Chondrocyte (in vitro differentiated cells): Measurements from ENCODE around the gene GAS2L3. TPM values are rescaled to one million over a fixed set of nuclear protein-coding genes. Genes with fewer than 3 reads are reported as not detected.
"Not testable (repeated sequence)": the region's sequence is repeated elsewhere in the genome, so short reads cannot be mapped to it uniquely, and the experiment has no call there.

ENCODE experiments used
- DNase-seq: peaks from one replicate; pipeline ENCODE4 v3.0.0; 2021; ENCODE audit warnings: mixed read lengths, low spot score
- H3K27ac Mint-ChIP-seq: one replicate; pipeline ENCODE4 v1.8.0; 2021; ENCODE audit warnings: mild to moderate bottlenecking, moderate library complexity, mixed read lengths; ENCODE audit not compliant: unreplicated experiment
- H3K27me3 Mint-ChIP-seq: 2 replicates; pipeline ENCODE4 v1.8.0; 2021; ENCODE audit warnings: low read depth, mixed read lengths
- H3K36me3 Mint-ChIP-seq: 2 replicates; pipeline ENCODE4 v1.8.0; 2021; ENCODE audit warnings: low read depth, mixed read lengths
- H3K4me1 Mint-ChIP-seq: 2 replicates; pipeline ENCODE4 v1.8.0; 2021; ENCODE audit warnings: low read depth, mild to moderate bottlenecking, mixed read lengths
- H3K4me3 Mint-ChIP-seq: one replicate; pipeline ENCODE4 v1.8.0; 2021; ENCODE audit warnings: mild to moderate bottlenecking, moderate library complexity, mixed read lengths; ENCODE audit not compliant: unreplicated experiment
- H3K9me3 Mint-ChIP-seq: 2 replicates; pipeline ENCODE4 v1.8.0; 2021; ENCODE audit warnings: low read depth, mixed read lengths
- total RNA-seq: library from RNA; stranded (reverse); gene quantifications from 3 replicates; pipeline ENCODE4 v1.2.1, GENCODE V29; 2021
- TF ChIP-seq, protein P1 (sequence below): fragments of 200-600 bp; sonication (generic); IDR thresholded peaks from 2 replicates; pipeline ENCODE4 v1.5.0; 2021; ENCODE audit warnings: antibody characterized with exemption, mild to moderate bottlenecking, moderate library complexity

GAS2L3 gene
- total RNA-seq, 1 donor from 2014 or later: 6.3 TPM

DNA sequence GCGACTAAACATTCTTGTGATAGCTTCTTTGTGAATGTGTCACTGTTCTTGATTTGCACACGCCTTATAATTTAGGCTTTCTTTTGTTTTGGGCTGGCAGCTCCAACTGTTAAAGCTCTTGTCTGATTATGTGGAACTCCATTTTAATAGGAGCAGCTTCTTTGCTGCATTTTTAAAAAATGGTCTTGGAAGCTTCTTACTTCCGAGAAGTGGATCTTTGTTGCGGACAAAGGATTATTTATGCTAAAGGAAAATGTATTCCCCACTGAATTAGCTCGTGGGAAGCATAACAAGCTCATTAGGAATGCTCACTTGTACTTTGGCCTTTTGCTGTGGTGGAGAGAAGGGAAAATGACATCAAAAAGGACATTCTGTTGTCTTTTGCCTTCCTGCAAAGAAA, 20.0 kb downstream of the GAS2L3 start:
- TF ChIP-seq, protein P1, sequence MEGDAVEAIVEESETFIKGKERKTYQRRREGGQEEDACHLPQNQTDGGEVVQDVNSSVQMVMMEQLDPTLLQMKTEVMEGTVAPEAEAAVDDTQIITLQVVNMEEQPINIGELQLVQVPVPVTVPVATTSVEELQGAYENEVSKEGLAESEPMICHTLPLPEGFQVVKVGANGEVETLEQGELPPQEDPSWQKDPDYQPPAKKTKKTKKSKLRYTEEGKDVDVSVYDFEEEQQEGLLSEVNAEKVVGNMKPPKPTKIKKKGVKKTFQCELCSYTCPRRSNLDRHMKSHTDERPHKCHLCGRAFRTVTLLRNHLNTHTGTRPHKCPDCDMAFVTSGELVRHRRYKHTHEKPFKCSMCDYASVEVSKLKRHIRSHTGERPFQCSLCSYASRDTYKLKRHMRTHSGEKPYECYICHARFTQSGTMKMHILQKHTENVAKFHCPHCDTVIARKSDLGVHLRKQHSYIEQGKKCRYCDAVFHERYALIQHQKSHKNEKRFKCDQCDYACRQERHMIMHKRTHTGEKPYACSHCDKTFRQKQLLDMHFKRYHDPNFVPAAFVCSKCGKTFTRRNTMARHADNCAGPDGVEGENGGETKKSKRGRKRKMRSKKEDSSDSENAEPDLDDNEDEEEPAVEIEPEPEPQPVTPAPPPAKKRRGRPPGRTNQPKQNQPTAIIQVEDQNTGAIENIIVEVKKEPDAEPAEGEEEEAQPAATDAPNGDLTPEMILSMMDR: no peak
- H3K4me1 Mint-ChIP-seq: peaks cover 23% of the 10 kb centered on the region
- H3K4me3 Mint-ChIP-seq: peak overlapping the region; percentile 59
- H3K36me3 Mint-ChIP-seq: peaks cover 4% of the 10 kb centered on the region
- no peaks in the 10 kb centered on the region for H3K27me3 Mint-ChIP-seq
- H3K27ac Mint-ChIP-seq: peak overlapping the region; percentile 82
- H3K9me3 Mint-ChIP-seq: peaks cover 16% of the 10 kb centered on the region
- no peak for DNase-seq

DNA sequence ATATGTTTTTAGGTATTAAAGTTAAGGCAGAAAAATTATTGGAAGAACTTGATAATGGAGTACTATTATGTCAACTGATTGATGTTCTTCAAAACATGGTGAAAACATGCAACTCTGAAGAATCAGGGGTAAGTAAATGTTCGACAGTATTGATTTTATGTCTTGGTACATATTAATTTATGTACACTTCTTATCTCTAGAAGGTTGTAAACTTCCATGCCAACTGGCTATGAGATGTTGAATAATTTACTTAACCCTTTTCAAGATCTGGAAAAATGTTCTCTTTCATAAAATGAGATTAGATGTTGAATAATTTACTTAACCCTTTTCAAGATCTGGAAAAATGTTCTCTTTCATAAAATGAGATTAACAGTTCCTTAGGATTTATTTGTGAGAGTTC, 28.1 kb downstream of the GAS2L3 start:
- peaks cover 9% of the 10 kb centered on the region for H3K9me3 Mint-ChIP-seq
- H3K27ac Mint-ChIP-seq: no peak overlapping the region
- H3K4me1 Mint-ChIP-seq: no peaks in the 10 kb centered on the region
- peaks cover 2% of the 10 kb centered on the region for H3K36me3 Mint-ChIP-seq
- no peaks in the 10 kb centered on the region for H3K27me3 Mint-ChIP-seq
- no peak for DNase-seq
- H3K4me3 Mint-ChIP-seq: no peak overlapping the region
- TF ChIP-seq, protein P1: no peak

DNA sequence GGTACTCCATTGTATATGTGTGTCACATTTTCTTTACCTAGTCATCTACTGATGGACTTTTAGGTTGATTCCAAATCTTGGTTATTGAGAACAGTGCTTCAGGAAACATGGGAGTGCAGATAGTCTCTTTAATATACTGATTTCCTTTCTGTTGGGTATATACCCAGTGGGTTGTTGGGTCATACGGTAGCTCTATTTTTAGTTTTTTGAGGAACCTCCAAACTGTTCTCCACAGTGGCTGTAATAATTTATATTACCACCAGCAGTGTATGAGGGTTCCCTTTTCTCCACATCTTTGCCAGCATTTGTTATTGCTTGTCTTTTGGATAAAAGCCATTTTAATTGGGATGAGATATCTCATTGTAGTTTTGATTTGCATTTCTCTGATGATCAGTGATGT, 29.5 kb downstream of the GAS2L3 start:
- H3K4me3 Mint-ChIP-seq, H3K27ac Mint-ChIP-seq, H3K27me3 Mint-ChIP-seq, H3K36me3 Mint-ChIP-seq, DNase-seq, H3K4me1 Mint-ChIP-seq: not testable (repeated sequence)
- peaks cover 16% of the 10 kb centered on the region for H3K9me3 Mint-ChIP-seq

DNA sequence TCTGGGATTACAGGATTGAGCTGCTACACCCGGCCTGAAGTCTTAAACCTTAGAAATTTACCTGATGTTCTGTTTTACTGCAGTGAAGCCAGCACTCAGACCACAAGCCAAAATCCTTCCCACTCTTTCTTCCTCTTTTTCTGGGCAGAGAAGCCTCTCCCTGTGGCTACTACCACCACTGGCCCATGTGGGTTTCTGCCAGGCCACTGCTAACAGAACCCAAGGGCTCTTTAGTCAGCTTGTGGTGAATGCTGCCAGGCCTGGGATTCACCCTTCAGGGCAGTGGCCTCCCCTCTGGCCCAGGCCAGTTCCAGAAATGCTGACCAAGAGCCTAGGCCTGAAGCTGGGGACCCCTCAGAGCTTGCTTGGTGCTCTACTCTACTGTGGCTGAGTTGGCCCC, 35.3 kb downstream of the GAS2L3 start:
- TF ChIP-seq, protein P1: no peak
- no peak for DNase-seq
- no peaks in the 10 kb centered on the region for H3K27me3 Mint-ChIP-seq
- no peak overlapping the region for H3K4me3 Mint-ChIP-seq
- peaks cover 4% of the 10 kb centered on the region for H3K36me3 Mint-ChIP-seq
- no peak overlapping the region for H3K27ac Mint-ChIP-seq
- H3K4me1 Mint-ChIP-seq: no peaks in the 10 kb centered on the region
- peaks cover 16% of the 10 kb centered on the region for H3K9me3 Mint-ChIP-seq

DNA sequence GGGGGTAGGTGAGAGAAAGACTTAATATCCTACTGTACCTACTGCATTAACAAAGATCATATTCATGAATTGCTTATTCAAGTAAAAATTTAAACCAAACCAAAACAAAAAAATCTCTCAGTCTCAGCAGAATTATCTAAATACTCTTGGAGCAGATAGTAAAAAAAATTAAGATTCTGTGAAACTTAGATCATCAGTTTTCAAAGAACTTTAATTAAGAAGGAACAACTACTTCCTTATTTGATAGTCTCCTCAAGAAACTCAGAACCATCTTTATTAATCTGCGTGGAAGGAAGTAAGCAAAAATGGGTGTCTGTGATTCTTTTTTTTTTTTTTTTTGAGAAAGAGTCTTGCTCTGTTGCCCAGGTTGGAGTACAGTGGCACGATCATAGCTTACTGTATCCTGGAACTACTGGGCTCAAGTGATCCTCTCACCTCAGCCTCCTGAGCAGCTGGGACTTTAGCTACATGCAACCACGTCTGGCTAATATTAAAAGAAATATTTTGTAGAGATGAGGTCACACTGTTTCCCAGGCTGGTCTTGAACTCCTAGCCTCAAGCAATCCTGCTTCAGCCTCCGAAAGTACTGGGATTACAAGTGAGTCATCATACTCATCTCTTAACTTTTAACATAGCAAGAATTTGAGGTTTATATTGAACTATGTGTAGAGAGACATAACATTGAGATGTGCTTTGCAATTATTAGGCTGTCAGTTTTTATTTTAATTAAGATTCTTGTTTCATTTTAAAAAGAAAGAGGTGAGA, 37.4 kb downstream of the GAS2L3 start:
- H3K36me3 Mint-ChIP-seq: peaks cover 4% of the 10 kb centered on the region
- TF ChIP-seq, protein P1: no peak
- no peak overlapping the region for H3K4me3 Mint-ChIP-seq
- no peaks in the 10 kb centered on the region for H3K4me1 Mint-ChIP-seq
- DNase-seq: no peak
- H3K9me3 Mint-ChIP-seq: peaks cover 14% of the 10 kb centered on the region
- H3K27ac Mint-ChIP-seq: no peak overlapping the region
- no peaks in the 10 kb centered on the region for H3K27me3 Mint-ChIP-seq

DNA sequence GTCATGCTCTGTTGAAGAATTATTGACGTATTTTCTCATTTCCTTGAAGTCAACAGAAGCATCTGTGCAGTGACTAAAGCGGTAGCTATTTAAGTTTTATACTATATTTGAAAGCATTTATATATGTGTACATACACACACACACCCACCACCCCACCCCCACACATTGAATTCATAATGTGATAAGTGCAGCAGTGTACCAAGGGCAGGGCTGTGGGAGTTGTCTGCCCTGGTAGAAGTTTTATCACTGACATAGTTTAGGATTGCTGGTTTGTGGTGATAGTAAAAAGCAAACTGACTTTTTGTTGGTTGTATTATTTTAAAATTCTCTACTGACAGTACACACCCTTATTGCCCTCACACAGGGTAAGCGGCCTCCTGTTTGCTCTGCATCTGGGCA, 39.1 kb downstream of the GAS2L3 start:
- no peaks in the 10 kb centered on the region for H3K4me1 Mint-ChIP-seq
- H3K27ac Mint-ChIP-seq: no peak overlapping the region
- no peak overlapping the region for H3K4me3 Mint-ChIP-seq
- TF ChIP-seq, protein P1: no peak
- no peaks in the 10 kb centered on the region for H3K27me3 Mint-ChIP-seq
- DNase-seq: no peak
- H3K9me3 Mint-ChIP-seq: peaks cover under 1% of the 10 kb centered on the region
- H3K36me3 Mint-ChIP-seq: peaks cover 2% of the 10 kb centered on the region
